Stimulated activated effector memory CD8-positive, alpha-beta T cell treated with anti-CD3 and anti-CD28 coated beads, Interleukin-12 subunit alpha, Interleukin-12 subunit beta, amount 100 ng/mL, for 72 hours (primary cell): Measurements from ENCODE around the gene COL21A1.

Source experiments
- ATAC-seq: fragments of 150-1000 bp; cut with Tn5 transposase; 2 replicates; pipeline ENCODE4 v1.10.0; 2021
- DNase-seq, 2 donors: peaks; one replicate each; pipeline ENCODE4 v3.0.0; 2021 to 2022; ENCODE audit warnings: low spot score in 2 of 2
- H3K27ac Mint-ChIP-seq: one replicate; pipeline ENCODE4 v1.8.0; 2022; ENCODE audit warnings: mild to moderate bottlenecking, mixed read lengths
- H3K36me3 Mint-ChIP-seq: one replicate; pipeline ENCODE4 v1.8.0; 2022; ENCODE audit warnings: mild to moderate bottlenecking, mixed read lengths
- H3K4me1 Mint-ChIP-seq: one replicate; pipeline ENCODE4 v1.8.0; 2022; ENCODE audit warnings: mixed read lengths
- H3K4me3 Mint-ChIP-seq: one replicate; pipeline ENCODE4 v1.8.0; 2022; ENCODE audit warnings: mild to moderate bottlenecking, mixed read lengths
- H3K9me3 Mint-ChIP-seq: one replicate; pipeline ENCODE4 v1.8.0; 2022; ENCODE audit warnings: mixed read lengths

The COL21A1 gene

DNA sequence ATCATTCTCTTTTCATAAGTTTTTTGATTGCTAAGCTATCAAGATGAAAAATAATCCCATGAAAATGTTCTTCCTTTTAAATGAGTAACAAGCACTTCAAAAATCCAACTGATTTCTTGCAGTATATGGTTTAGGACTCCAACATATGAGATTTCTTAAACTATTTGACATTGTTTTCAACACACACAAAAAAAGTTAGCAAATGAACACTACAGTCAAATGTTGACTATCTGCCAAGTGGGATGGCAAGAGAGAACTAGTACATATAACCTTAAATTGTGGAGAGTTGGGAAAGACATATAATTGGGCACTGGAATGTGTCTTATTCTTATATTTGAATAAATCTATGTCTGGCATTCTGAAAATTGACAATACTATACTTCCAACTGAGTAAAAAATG is 15.6 kb downstream of the COL21A1 start:
- no peak for DNase-seq
- no peak overlapping the region for H3K27ac Mint-ChIP-seq
- no peaks in the 10 kb centered on the region for H3K4me1 Mint-ChIP-seq
- no peak for ATAC-seq
- no peak overlapping the region for H3K4me3 Mint-ChIP-seq
- H3K9me3 Mint-ChIP-seq, result peaks cover 11% of the 10 kb centered on the region
- H3K36me3 Mint-ChIP-seq, result no peaks in the 10 kb centered on the region

DNA sequence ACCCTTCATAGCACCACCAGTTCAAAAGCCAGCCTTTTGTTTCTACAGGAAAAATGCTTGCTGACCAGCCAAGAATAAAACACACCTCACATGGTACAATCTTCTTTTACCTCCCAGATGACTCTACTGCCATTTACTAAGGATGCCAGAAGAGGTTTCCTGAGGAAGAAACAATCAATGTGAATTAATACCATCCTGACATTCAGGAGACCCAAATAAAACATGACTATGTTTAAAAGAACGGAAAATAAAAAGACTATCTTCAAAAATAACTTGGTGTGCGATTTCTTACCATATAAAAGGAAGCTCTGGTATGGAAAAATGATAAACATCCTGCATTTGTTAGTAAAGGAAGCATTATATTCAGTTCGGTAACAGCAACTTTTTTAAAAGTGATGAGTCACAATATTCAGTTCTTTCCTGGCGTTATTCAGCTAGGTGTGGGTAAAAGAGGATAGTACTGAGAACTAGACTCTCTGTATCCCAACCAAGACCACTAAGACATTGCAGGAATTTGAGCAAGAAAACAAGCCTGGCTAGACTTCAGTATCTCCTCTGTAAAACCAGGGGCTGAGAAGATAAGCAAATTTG is 16.3 kb downstream of the COL21A1 start:
- H3K4me1 Mint-ChIP-seq, result no peaks in the 10 kb centered on the region
- H3K4me3 Mint-ChIP-seq, result no peak overlapping the region

GRCh38 chr6:56227071-56227879 is 20.1 kb downstream of the COL21A1 start:
- ATAC-seq, result no peak
- H3K27ac Mint-ChIP-seq, result no peak overlapping the region
- DNase-seq, result no peak
- H3K4me3 Mint-ChIP-seq, result no peak overlapping the region
- no peaks in the 10 kb centered on the region for H3K4me1 Mint-ChIP-seq
- no peaks in the 10 kb centered on the region for H3K36me3 Mint-ChIP-seq
- peaks cover 10% of the 10 kb centered on the region for H3K9me3 Mint-ChIP-seq

More for the DNA sequence above, 16.3 kb downstream of the COL21A1 start:
- ATAC-seq (no peak), DNase-seq (no peak)
- H3K9me3 Mint-ChIP-seq, result peaks cover 11% of the 10 kb centered on the region
- H3K36me3 Mint-ChIP-seq, result no peaks in the 10 kb centered on the region
- H3K27ac Mint-ChIP-seq, result no peak overlapping the region

- H3K4me1 Mint-ChIP-seq, result no peaks in the 10 kb centered on the region
- H3K27ac Mint-ChIP-seq, result no peak overlapping the region
- ATAC-seq, result no peak
Measured at GRCh38 chr6:56223995-56224394, 23.4 kb downstream of the COL21A1 start.

DNA sequence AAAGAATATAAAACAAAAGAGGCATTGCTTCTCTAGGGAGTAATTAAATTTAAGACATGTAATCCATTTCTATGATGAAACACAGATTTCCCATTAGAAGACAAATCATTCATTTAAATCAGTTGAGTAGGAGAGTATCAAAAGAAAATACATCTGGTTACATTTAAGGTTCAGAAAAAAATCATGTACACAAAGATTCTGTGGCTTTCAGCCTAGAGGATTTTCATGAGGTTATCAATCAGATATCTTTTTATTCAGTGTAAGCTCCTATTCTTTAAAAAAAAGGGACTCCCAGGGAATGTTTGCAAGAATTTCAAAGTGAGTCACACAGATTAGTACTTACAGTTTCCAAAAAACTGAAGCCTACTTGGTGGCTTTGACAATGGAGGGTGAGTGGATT is 24.9 kb downstream of the COL21A1 start:
- no peak overlapping the region for H3K4me3 Mint-ChIP-seq
- no peak for DNase-seq
- H3K27ac Mint-ChIP-seq, result no peak overlapping the region
- no peak for ATAC-seq
- peaks cover 8% of the 10 kb centered on the region for H3K9me3 Mint-ChIP-seq
- no peaks in the 10 kb centered on the region for H3K4me1 Mint-ChIP-seq
- H3K36me3 Mint-ChIP-seq, result no peaks in the 10 kb centered on the region

More at GRCh38 chr6:56223995-56224394, 23.4 kb downstream of the COL21A1 start:
- H3K4me3 Mint-ChIP-seq, result no peak overlapping the region
- H3K36me3 Mint-ChIP-seq, result no peaks in the 10 kb centered on the region
- peaks cover 12% of the 10 kb centered on the region for H3K9me3 Mint-ChIP-seq
- no peak for DNase-seq

DNA sequence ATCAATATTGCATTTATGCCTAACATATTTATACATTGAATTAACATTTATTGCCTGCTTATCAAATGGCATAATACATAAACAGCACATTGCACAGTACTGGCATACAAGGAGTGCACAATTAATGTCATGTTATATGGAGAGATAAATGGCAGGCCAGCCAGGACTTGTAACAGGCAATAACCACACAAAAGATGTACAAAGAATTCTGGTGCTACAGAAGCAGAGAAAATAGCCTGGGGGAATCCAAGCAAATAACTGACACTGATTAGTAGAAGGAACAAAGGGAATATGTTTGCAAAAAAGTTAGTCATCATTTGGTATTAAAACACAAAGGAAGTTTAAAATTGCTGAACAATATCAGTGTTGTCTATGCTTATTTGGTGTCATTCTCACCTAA is 27.3 kb downstream of the COL21A1 start:
- Mint-ChIP-seq H3K9me3 (peaks cover 12% of the 10 kb centered on the region), H3K4me3 (no peak overlapping the region), H3K36me3 (no peaks in the 10 kb centered on the region), H3K4me1 (no peaks in the 10 kb centered on the region), H3K27ac (no peak overlapping the region)
- DNase-seq (no peak), ATAC-seq (no peak)

- peaks cover 10% of the 10 kb centered on the region for H3K9me3 Mint-ChIP-seq
- H3K36me3 Mint-ChIP-seq, result no peaks in the 10 kb centered on the region
- ATAC-seq (no peak), DNase-seq (no peak)
- H3K4me1 Mint-ChIP-seq, result no peaks in the 10 kb centered on the region
- H3K27ac Mint-ChIP-seq, result no peak overlapping the region
- no peak overlapping the region for H3K4me3 Mint-ChIP-seq
Measured at GRCh38 chr6:56214703-56215101, 32.7 kb downstream of the COL21A1 start.

DNA sequence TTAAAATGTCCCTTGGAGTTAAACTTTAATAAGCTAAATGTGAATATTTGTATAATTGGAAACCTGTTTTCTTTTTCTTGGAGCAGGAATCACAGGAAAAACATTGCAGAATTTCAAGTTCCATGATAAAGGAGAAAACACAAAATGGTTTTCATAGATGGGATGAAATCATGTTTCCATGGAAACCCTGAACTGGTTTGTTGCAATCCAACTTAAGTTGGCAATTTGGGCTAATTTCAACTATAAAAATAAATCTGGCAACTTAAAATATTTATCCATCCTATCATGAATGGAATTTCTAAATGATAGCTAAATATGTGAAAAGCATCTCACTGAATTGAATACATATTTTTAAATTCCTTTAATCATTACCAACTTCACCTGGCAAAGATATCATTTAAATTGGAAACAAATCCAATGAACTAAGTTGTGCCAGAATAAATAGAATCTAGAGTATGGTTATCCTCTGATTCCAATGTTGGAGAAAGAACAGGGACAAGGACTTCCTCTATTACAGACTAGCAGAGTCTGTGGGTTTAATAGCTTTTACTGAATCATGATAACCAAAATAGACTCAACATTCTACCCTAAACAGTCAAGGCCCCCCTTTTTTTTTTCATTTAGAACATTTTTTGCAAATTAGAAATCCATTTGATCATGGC is 33.2 kb downstream of the COL21A1 start:
- Mint-ChIP-seq H3K36me3 (no peaks in the 10 kb centered on the region), H3K27ac (no peak overlapping the region), H3K4me1 (no peaks in the 10 kb centered on the region), H3K9me3 (peaks cover 10% of the 10 kb centered on the region), H3K4me3 (no peak overlapping the region)
- ATAC-seq, result no peak
- DNase-seq, result no peak

DNA sequence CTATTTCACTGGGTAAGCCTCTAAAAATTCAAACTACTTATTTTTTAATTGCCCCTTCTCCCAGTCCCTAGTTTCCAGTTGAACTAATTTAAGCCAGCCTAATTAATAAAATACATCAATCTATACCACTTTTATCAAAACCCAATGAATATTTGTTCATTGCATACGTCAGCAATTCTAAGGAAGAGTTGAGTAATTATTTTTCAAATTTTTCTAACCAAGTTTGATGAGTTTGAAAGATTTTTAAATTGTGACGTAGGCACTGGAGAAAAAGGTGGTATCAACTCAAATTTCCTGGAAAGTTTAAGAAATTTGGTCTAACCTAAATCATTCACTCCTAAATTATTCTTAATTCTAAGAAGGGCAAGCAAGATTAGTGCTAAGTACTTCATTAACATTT is 35.7 kb downstream of the COL21A1 start:
- no peaks in the 10 kb centered on the region for H3K4me1 Mint-ChIP-seq
- no peak overlapping the region for H3K4me3 Mint-ChIP-seq
- no peak for DNase-seq
- ATAC-seq, result no peak
- H3K9me3 Mint-ChIP-seq, result peaks cover 13% of the 10 kb centered on the region
- no peaks in the 10 kb centered on the region for H3K36me3 Mint-ChIP-seq
- H3K27ac Mint-ChIP-seq, result no peak overlapping the region

GRCh38 chr6:56204134-56204533 is 43.2 kb downstream of the COL21A1 start:
- Mint-ChIP-seq H3K36me3 (no peaks in the 10 kb centered on the region), H3K4me3 (no peak overlapping the region), H3K4me1 (no peaks in the 10 kb centered on the region), H3K9me3 (peaks cover 27% of the 10 kb centered on the region), H3K27ac (no peak overlapping the region)
- ATAC-seq, result no peak
- no peak for DNase-seq

GRCh38 chr6:56199956-56200355 is 47.4 kb downstream of the COL21A1 start:
- no peak for ATAC-seq
- H3K4me3 Mint-ChIP-seq, result no peak overlapping the region
- H3K27ac Mint-ChIP-seq, result no peak overlapping the region
- peaks cover 27% of the 10 kb centered on the region for H3K9me3 Mint-ChIP-seq
- DNase-seq, result no peak
- no peaks in the 10 kb centered on the region for H3K4me1 Mint-ChIP-seq
- H3K36me3 Mint-ChIP-seq, result no peaks in the 10 kb centered on the region

DNA sequence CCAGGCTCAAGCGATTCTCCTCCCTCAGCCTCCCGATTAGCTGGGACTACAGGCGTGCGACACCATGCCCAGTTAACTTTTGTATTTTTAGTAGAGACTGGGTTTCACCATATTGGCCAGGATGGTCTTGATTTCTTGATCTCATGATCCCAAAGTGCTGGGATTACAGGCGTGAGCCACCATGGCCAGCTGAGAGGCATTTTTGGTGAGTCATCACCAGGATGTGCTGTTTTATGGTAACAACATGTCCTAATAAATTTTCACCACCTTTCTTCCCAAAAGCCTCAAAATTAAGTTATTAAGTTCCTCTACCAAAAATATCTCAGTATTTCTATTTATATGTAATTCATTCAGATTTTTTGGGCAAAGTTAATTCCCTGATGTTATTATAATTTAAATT is 53.5 kb downstream of the COL21A1 start:
- Mint-ChIP-seq H3K9me3 (peaks cover 18% of the 10 kb centered on the region), H3K4me3 (no peak overlapping the region), H3K27ac (no peak overlapping the region), H3K4me1 (no peaks in the 10 kb centered on the region), H3K36me3 (no peaks in the 10 kb centered on the region)
- DNase-seq (no peak), ATAC-seq (no peak)

DNA sequence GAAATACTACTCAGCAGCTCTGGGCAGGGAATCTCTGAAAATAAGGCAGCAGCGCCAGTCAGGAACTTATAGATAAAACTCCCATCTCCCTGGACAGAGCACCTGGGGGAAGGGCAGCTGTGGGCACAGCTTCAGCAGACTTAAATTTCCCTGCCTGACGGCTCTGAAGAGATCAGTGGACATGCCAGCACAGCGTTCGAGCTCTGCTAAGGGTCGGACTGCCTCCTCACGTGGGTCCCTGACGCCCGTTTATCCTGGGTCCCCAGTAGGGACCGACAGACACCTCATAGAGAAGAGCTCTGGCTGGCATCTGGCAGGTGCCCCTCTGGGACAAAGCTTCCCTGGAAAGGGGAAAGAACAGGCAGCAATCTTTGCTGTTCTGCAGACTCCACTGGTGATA is 59.0 kb downstream of the COL21A1 start:
- DNase-seq, result no peak
- no peaks in the 10 kb centered on the region for H3K4me1 Mint-ChIP-seq
- H3K9me3 Mint-ChIP-seq, result peaks cover 11% of the 10 kb centered on the region
- no peak for ATAC-seq
- H3K4me3 Mint-ChIP-seq, result no peak overlapping the region
- H3K27ac Mint-ChIP-seq, result no peak overlapping the region
- H3K36me3 Mint-ChIP-seq, result no peaks in the 10 kb centered on the region

- no peaks in the 10 kb centered on the region for H3K36me3 Mint-ChIP-seq
- peaks cover 11% of the 10 kb centered on the region for H3K9me3 Mint-ChIP-seq
- DNase-seq (no peak), ATAC-seq (no peak)
- no peaks in the 10 kb centered on the region for H3K4me1 Mint-ChIP-seq
- no peak overlapping the region for H3K4me3 Mint-ChIP-seq
- no peak overlapping the region for H3K27ac Mint-ChIP-seq
Measured at GRCh38 chr6:56187686-56188085, 59.7 kb downstream of the COL21A1 start.

GRCh38 chr6:56176741-56177140 is 70.6 kb downstream of the COL21A1 start:
- Mint-ChIP-seq H3K9me3 (peaks cover 30% of the 10 kb centered on the region), H3K4me3 (no peak overlapping the region), H3K4me1 (no peaks in the 10 kb centered on the region), H3K27ac (no peak overlapping the region), H3K36me3 (no peaks in the 10 kb centered on the region)
- no peak for DNase-seq
- no peak for ATAC-seq

- no peaks in the 10 kb centered on the region for H3K4me1 Mint-ChIP-seq
- ATAC-seq, result no peak
Measured at GRCh38 chr6:56173228-56173627, 74.2 kb downstream of the COL21A1 start.

More at GRCh38 chr6:56173228-56173627, 74.2 kb downstream of the COL21A1 start:
- H3K27ac Mint-ChIP-seq, result no peak overlapping the region
- peaks cover 44% of the 10 kb centered on the region for H3K9me3 Mint-ChIP-seq
- no peak overlapping the region for H3K4me3 Mint-ChIP-seq
- no peak for DNase-seq
- H3K36me3 Mint-ChIP-seq, result no peaks in the 10 kb centered on the region
